IgD-negative memory B cell (primary cell): Measurements from ENCODE around the gene RAB31. TPM values are rescaled to one million over a fixed set of nuclear protein-coding genes. Genes with fewer than 3 reads are reported as not detected.

Source experiments
- H3K27ac Mint-ChIP-seq, 3 donors: one replicate each; pipeline ENCODE4 v1.8.0; 2020 to 2022; ENCODE audit warnings: mild to moderate bottlenecking in 3 of 3, mixed read lengths in 3 of 3, moderate library complexity in 1 of 3
- H3K27me3 Mint-ChIP-seq: one replicate; pipeline ENCODE4 v1.8.0; 2021; ENCODE audit warnings: mixed read lengths
- H3K36me3 Mint-ChIP-seq: one replicate; pipeline ENCODE4 v1.8.0; 2020; ENCODE audit warnings: mild to moderate bottlenecking, mixed read lengths
- H3K4me1 Mint-ChIP-seq, 3 donors: one replicate each; pipeline ENCODE4 v1.8.0; 2020 to 2022; ENCODE audit warnings: mixed read lengths in 3 of 3, mild to moderate bottlenecking in 1 of 3
- H3K4me3 Mint-ChIP-seq, 4 donors: one replicate each; pipeline ENCODE4 v1.8.0; 2020 to 2022; ENCODE audit warnings: mild to moderate bottlenecking in 4 of 4, mixed read lengths in 4 of 4, moderate library complexity in 3 of 4
- H3K9me3 Mint-ChIP-seq, 3 donors: one replicate each; pipeline ENCODE4 v1.8.0; 2020 to 2021; ENCODE audit warnings: mixed read lengths in 3 of 3, mild to moderate bottlenecking in 1 of 3
- polyA plus RNA-seq: library from polyadenylated mRNA; unstranded; fragments of 300-500 nt; fragmentation: Illumina TruSeq; gene quantifications from one replicate; pipeline ENCODE4 v1.2.3, GENCODE V29; 2021

RAB31 gene
- polyA plus RNA-seq, 1 donor from 2014 or later = 192 TPM

GRCh38 chr18:9714266-9715087 is 6.4 kb downstream of the RAB31 start:
- Mint-ChIP-seq H3K27ac (peak overlapping the region in 2 of 3 donors; percentile 47 to 57), H3K27me3 (peaks cover under 1% of the 10 kb centered on the region), H3K9me3 (no peaks in the 10 kb centered on the region), H3K4me3 (peak overlapping the region in 3 of 4 donors; percentile 16 to 67 (median 30)), H3K36me3 (peaks cover 9% of the 10 kb centered on the region), H3K4me1 (peaks cover 57 to 64% (median 63%) of the 10 kb centered on the region in 3 donors)

- Mint-ChIP-seq H3K4me3 (peak overlapping the region in 3 of 4 donors; percentile 16 to 67 (median 30)), H3K27ac (peak overlapping the region in 2 of 3 donors; percentile 47 to 57), H3K9me3 (no peaks in the 10 kb centered on the region), H3K36me3 (peaks cover 9% of the 10 kb centered on the region), H3K27me3 (no peaks in the 10 kb centered on the region), H3K4me1 (peaks cover 55 to 62% (median 59%) of the 10 kb centered on the region in 3 donors)
Measured at GRCh38 chr18:9715088-9715343, 6.9 kb downstream of the RAB31 start.

- peaks cover 47 to 57% (median 52%) of the 10 kb centered on the region in 3 donors for H3K4me1 Mint-ChIP-seq
- no peaks in the 10 kb centered on the region for H3K9me3 Mint-ChIP-seq
- H3K4me3 Mint-ChIP-seq = peak overlapping the region in 3 of 4 donors; percentile 5 to 43 (median 24)
- peak overlapping the region in 2 of 3 donors; percentile 84 to 93 for H3K27ac Mint-ChIP-seq
- no peaks in the 10 kb centered on the region for H3K27me3 Mint-ChIP-seq
- peaks cover 9% of the 10 kb centered on the region for H3K36me3 Mint-ChIP-seq
Measured at GRCh38 chr18:9715978-9716774, 8.1 kb downstream of the RAB31 start.

GRCh38 chr18:9716780-9717563 is 8.9 kb downstream of the RAB31 start:
- H3K9me3 Mint-ChIP-seq = no peaks in the 10 kb centered on the region
- no peaks in the 10 kb centered on the region for H3K27me3 Mint-ChIP-seq
- H3K27ac Mint-ChIP-seq = peak overlapping the region; percentile 46 to 93 (median 51)
- H3K4me1 Mint-ChIP-seq = peaks cover 45 to 53% (median 47%) of the 10 kb centered on the region in 3 donors
- H3K4me3 Mint-ChIP-seq = peak overlapping the region; percentile 14 to 71 (median 36)
- H3K36me3 Mint-ChIP-seq = peaks cover 7% of the 10 kb centered on the region

GRCh38 chr18:9719421-9719981 is 11.4 kb downstream of the RAB31 start:
- no peak overlapping the region for H3K4me3 Mint-ChIP-seq
- H3K27ac Mint-ChIP-seq = no peak overlapping the region
- H3K36me3 Mint-ChIP-seq = peaks cover 6% of the 10 kb centered on the region
- no peaks in the 10 kb centered on the region for H3K27me3 Mint-ChIP-seq
- peaks cover 33 to 35% (median 34%) of the 10 kb centered on the region in 3 donors for H3K4me1 Mint-ChIP-seq
- H3K9me3 Mint-ChIP-seq = peaks cover 0 to 1% (median 0%) of the 10 kb centered on the region in 3 donors

- Mint-ChIP-seq H3K4me1 (peaks cover 26 to 31% (median 30%) of the 10 kb centered on the region in 3 donors), H3K27ac (peak overlapping the region in 2 of 3 donors; percentile 18 to 44), H3K9me3 (peaks cover 0 to 1% (median 0%) of the 10 kb centered on the region in 3 donors), H3K4me3 (no peak overlapping the region), H3K27me3 (no peaks in the 10 kb centered on the region), H3K36me3 (peaks cover 4% of the 10 kb centered on the region)
Measured at GRCh38 chr18:9720327-9720726, 12.2 kb downstream of the RAB31 start.

GRCh38 chr18:9721893-9722550 is 13.9 kb downstream of the RAB31 start:
- Mint-ChIP-seq H3K9me3 (peaks cover 0 to 1% (median 0%) of the 10 kb centered on the region in 3 donors), H3K27me3 (no peaks in the 10 kb centered on the region)

GRCh38 chr18:9722691-9723090 is 14.6 kb downstream of the RAB31 start:
- Mint-ChIP-seq H3K4me1 (peaks cover 11 to 25% (median 13%) of the 10 kb centered on the region in 3 donors), H3K4me3 (no peak overlapping the region), H3K27ac (peak overlapping the region in 1 of 3 donors; percentile 45), H3K9me3 (peaks cover 0 to 1% (median 0%) of the 10 kb centered on the region in 3 donors), H3K27me3 (no peaks in the 10 kb centered on the region), H3K36me3 (no peaks in the 10 kb centered on the region)

More at GRCh38 chr18:9721893-9722550, 13.9 kb downstream of the RAB31 start:
- Mint-ChIP-seq H3K4me1 (peaks cover 17 to 29% (median 20%) of the 10 kb centered on the region in 3 donors), H3K27ac (peak overlapping the region in 2 of 3 donors; percentile 29 to 45), H3K36me3 (peaks cover 4% of the 10 kb centered on the region), H3K4me3 (peak overlapping the region in 1 of 4 donors; percentile 9)

GRCh38 chr18:9724797-9725585 is 16.9 kb downstream of the RAB31 start:
- peaks cover 9 to 25% (median 20%) of the 10 kb centered on the region in 3 donors for H3K4me1 Mint-ChIP-seq
- no peaks in the 10 kb centered on the region for H3K36me3 Mint-ChIP-seq
- H3K27me3 Mint-ChIP-seq = no peaks in the 10 kb centered on the region
- H3K4me3 Mint-ChIP-seq = no peak overlapping the region
- peaks cover 0 to 1% (median 0%) of the 10 kb centered on the region in 3 donors for H3K9me3 Mint-ChIP-seq
- no peak overlapping the region for H3K27ac Mint-ChIP-seq

- no peaks in the 10 kb centered on the region for H3K27me3 Mint-ChIP-seq
- H3K9me3 Mint-ChIP-seq = peaks cover 0 to 1% (median 0%) of the 10 kb centered on the region in 3 donors
- H3K36me3 Mint-ChIP-seq = no peaks in the 10 kb centered on the region
- no peak overlapping the region for H3K27ac Mint-ChIP-seq
- no peak overlapping the region for H3K4me3 Mint-ChIP-seq
- H3K4me1 Mint-ChIP-seq = peaks cover 10 to 30% (median 17%) of the 10 kb centered on the region in 3 donors
Measured at GRCh38 chr18:9726175-9726574, 18.1 kb downstream of the RAB31 start.

GRCh38 chr18:9726936-9727335 is 18.8 kb downstream of the RAB31 start:
- Mint-ChIP-seq H3K4me3 (no peak overlapping the region), H3K27me3 (no peaks in the 10 kb centered on the region), H3K36me3 (no peaks in the 10 kb centered on the region), H3K4me1 (peaks cover 6 to 30% (median 16%) of the 10 kb centered on the region in 3 donors), H3K9me3 (peaks cover 0 to 1% (median 0%) of the 10 kb centered on the region in 3 donors), H3K27ac (peak overlapping the region in 1 of 3 donors; percentile 82)

GRCh38 chr18:9730786-9731185 is 22.7 kb downstream of the RAB31 start:
- H3K36me3 Mint-ChIP-seq = peaks cover 2% of the 10 kb centered on the region
- no peaks in the 10 kb centered on the region for H3K9me3 Mint-ChIP-seq
- no peak overlapping the region for H3K4me3 Mint-ChIP-seq
- peak overlapping the region in 1 of 3 donors; percentile 14 for H3K27ac Mint-ChIP-seq
- peaks cover 6 to 30% (median 13%) of the 10 kb centered on the region in 3 donors for H3K4me1 Mint-ChIP-seq
- no peaks in the 10 kb centered on the region for H3K27me3 Mint-ChIP-seq

GRCh38 chr18:9731380-9731779 is 23.3 kb downstream of the RAB31 start:
- Mint-ChIP-seq H3K9me3 (no peaks in the 10 kb centered on the region), H3K4me3 (no peak overlapping the region), H3K27ac (no peak overlapping the region), H3K4me1 (peaks cover 6 to 28% (median 13%) of the 10 kb centered on the region in 3 donors), H3K36me3 (peaks cover 2% of the 10 kb centered on the region), H3K27me3 (no peaks in the 10 kb centered on the region)
